Stimulated activated CD4-positive, alpha-beta T cell treated with anti-CD3 and anti-CD28 coated beads, TNF-alpha, amount 100 ng/mL, for 1 hour (primary cell): Measurements from ENCODE around the gene SH3YL1.

Source experiments
- DNase-seq, 3 donors: peaks; one replicate each; pipeline ENCODE4 v3.0.0-alpha.2; 2020; ENCODE audit warnings: low read depth in 3 of 3, low spot score in 1 of 3

Gene SH3YL1

GRCh38 chr2:223971-224760 lies 39.7 kb downstream of the SH3YL1 start:
- DNase-seq: no peak

- no peak for DNase-seq
Measured at GRCh38 chr2:223451-223850, 40.4 kb downstream of the SH3YL1 start.

- no peak for DNase-seq
Measured at GRCh38 chr2:216068-216467, 47.8 kb downstream of the SH3YL1 start.

- DNase-seq: no peak
Measured at GRCh38 chr2:213932-214693, 49.7 kb downstream of the SH3YL1 start.

GRCh38 chr2:211486-212184 lies 52.2 kb downstream of the SH3YL1 start:
- no peak for DNase-seq

- no peak for DNase-seq
Measured at GRCh38 chr2:210660-211059, 53.2 kb downstream of the SH3YL1 start.

GRCh38 chr2:209470-209869 lies 54.4 kb downstream of the SH3YL1 start:
- no peak for DNase-seq

- no peak for DNase-seq
Measured at GRCh38 chr2:208335-208734, 55.5 kb downstream of the SH3YL1 start.

GRCh38 chr2:203984-204383 lies 59.8 kb downstream of the SH3YL1 start:
- no peak for DNase-seq

GRCh38 chr2:203401-203800 lies 60.4 kb downstream of the SH3YL1 start:
- DNase-seq: no peak

GRCh38 chr2:202945-203344 lies 60.9 kb downstream of the SH3YL1 start:
- DNase-seq: no peak

- DNase-seq: no peak
Measured at GRCh38 chr2:201648-202433, 62.0 kb downstream of the SH3YL1 start.

- no peak for DNase-seq
Measured at GRCh38 chr2:199041-199966, 64.5 kb downstream of the SH3YL1 start.

- no peak for DNase-seq
Measured at GRCh38 chr2:196406-196805, 67.4 kb downstream of the SH3YL1 start.

- DNase-seq: no peak
Measured at GRCh38 chr2:195932-196331, 67.9 kb downstream of the SH3YL1 start.

GRCh38 chr2:193141-193671 lies 70.6 kb downstream of the SH3YL1 start:
- DNase-seq: no peak

GRCh38 chr2:191311-192190 lies 72.3 kb downstream of the SH3YL1 start:
- DNase-seq: no peak

- DNase-seq: no peak
Measured at GRCh38 chr2:187825-188224, 76.0 kb downstream of the SH3YL1 start.

GRCh38 chr2:185221-185620 lies 78.6 kb downstream of the SH3YL1 start:
- no peak for DNase-seq
